Measurements from ENCODE around the gene PIK3CD.

- TF ChIP-seq POLR2A (IDR thresholded peaks at IDR 0.05; ENCODE audit: low read depth, low read length) (no peak), POLR2AphosphoS5 (IDR thresholded peaks at IDR 0.05; ENCODE audit: low read depth, low read length) (no peak)
These were observed 339 bp upstream of the PIK3CD start for GRCh38 chr1:9651220-9651564.

Measured in GM12892 (cell line).